CD4-positive, alpha-beta T cell (primary cell): Measurements from ENCODE around the gene ACTRT2. TPM values are rescaled to one million over a fixed set of nuclear protein-coding genes. Genes with fewer than 3 reads are reported as not detected.

Experiments
- ATAC-seq: fragments of 200-7000 bp; cut with Tn5 transposase; one replicate; pipeline ENCODE4 v1.10.0; 2022; ENCODE audit warnings: mild to moderate bottlenecking; ENCODE audit not compliant: poor library complexity
- CTCF ChIA-PET: fragments of 350-600 bp; sonication (Branson Sonifier 250); formaldehyde crosslinking; loops from one replicate; lab custom pipeline; 2021; ENCODE audit warnings: antibody characterized with exemption, inconsistent platforms; lab: Charles Lee
- POLR2A ChIA-PET: fragments of 350-600 bp; sonication (Branson Sonifier 250); formaldehyde crosslinking; loops from one replicate; lab custom pipeline; 2021; ENCODE audit warnings: antibody characterized with exemption, inconsistent platforms; lab: Charles Lee
- DNase-seq, 14 experiments: peaks; one replicate each; pipeline ENCODE4 v3.0.0-alpha.2; 2013 to 2020; ENCODE audit warnings: mixed read lengths in 2 of 14
- H3K27ac ChIP-seq, 2 donors: one replicate each; pipeline versions ENCODE4 v1.5.1 to v1.7.0; 2013; ENCODE audit warnings: low read length in 2 of 2, low read depth in 1 of 2, mild to moderate bottlenecking in 1 of 2
- H3K27me3 ChIP-seq, 2 experiments: 1 replicate in 1 of 2; 2 replicates in 1 of 2; pipeline versions ENCODE4 v1.6.1 to v1.7.0; 2013; ENCODE audit warnings: low read length in 2 of 2, control low read depth in 1 of 2, mild to moderate bottlenecking in 1 of 2, moderate library complexity in 1 of 2; ENCODE audit not compliant: insufficient read depth in 2 of 2, control insufficient read depth in 1 of 2
- H3K36me3 ChIP-seq: one replicate; pipeline ENCODE4 v1.6.1; 2013; ENCODE audit warnings: low read length, control low read depth; ENCODE audit not compliant: insufficient read depth
- H3K4me1 ChIP-seq: one replicate; pipeline ENCODE4 v1.6.1; 2013; ENCODE audit warnings: low read length, control low read depth; ENCODE audit not compliant: insufficient read depth
- H3K4me3 ChIP-seq: one replicate; pipeline ENCODE4 v1.5.1; 2013; ENCODE audit warnings: mild to moderate bottlenecking, low read length, moderate library complexity
- H3K9me3 ChIP-seq, 2 experiments: 1 replicate in 1 of 2; 2 replicates in 1 of 2; pipeline versions ENCODE4 v1.6.1 to v1.7.0; 2013; ENCODE audit warnings: low read length in 2 of 2, mild to moderate bottlenecking in 2 of 2, control low read depth in 1 of 2, moderate library complexity in 1 of 2; ENCODE audit not compliant: control insufficient read depth in 1 of 2, insufficient read depth in 1 of 2
- H3K27ac Mint-ChIP-seq: one replicate; pipeline ENCODE4 v1.8.0; 2020; ENCODE audit warnings: mixed read lengths
- H3K27me3 Mint-ChIP-seq: one replicate; pipeline ENCODE4 v1.8.0; 2021; ENCODE audit warnings: mixed read lengths
- H3K36me3 Mint-ChIP-seq: one replicate; pipeline ENCODE4 v1.8.0; 2021; ENCODE audit warnings: low read depth, mixed read lengths
- H3K4me1 Mint-ChIP-seq: one replicate; pipeline ENCODE4 v1.8.0; 2021; ENCODE audit warnings: low read depth, mixed read lengths
- H3K4me3 Mint-ChIP-seq: one replicate; pipeline ENCODE4 v1.8.0; 2020; ENCODE audit warnings: mild to moderate bottlenecking, mixed read lengths
- H3K9me3 Mint-ChIP-seq: one replicate; pipeline ENCODE4 v1.8.0; 2020; ENCODE audit warnings: mixed read lengths
- CTCF ChIP-seq: fragments of 200-600 bp; IDR thresholded peaks from one replicate; pipeline ENCODE4 v1.8.0; 2022; ENCODE audit warnings: antibody characterized with exemption, mild to moderate bottlenecking
- intact Hi-C, 2 experiments: fragments of 100-400 bp; cut with DNase I in 1 of 2; cut with micrococcal nuclease in 1 of 2; formaldehyde crosslinking; loops; one replicate each; pipeline versions ENCODE4 v1.15.1 to v1.9.0; 2023 to 2025; cut with DNase I, micrococcal nuclease
- total RNA-seq, 174 experiments: library from RNA in 2 of 174; stranded (reverse) in 2 of 174; gene quantifications; one replicate each; pipeline ENCODE4 v1.2.3 and lab custom pipeline; 2021 to 2026

The ACTRT2 gene
- total RNA-seq, 2 experiments from 2014 or later = not detected

- H3K9me3 ChIP-seq = peaks cover 0 to 15% of the 10 kb centered on the region in 2 experiments
- POLR2A ChIA-PET = no interaction called here
- CTCF ChIA-PET = no interaction called here
Observed at GRCh38 chr1:3026581-3027391, 5.5 kb downstream of the ACTRT2 start.

DNA sequence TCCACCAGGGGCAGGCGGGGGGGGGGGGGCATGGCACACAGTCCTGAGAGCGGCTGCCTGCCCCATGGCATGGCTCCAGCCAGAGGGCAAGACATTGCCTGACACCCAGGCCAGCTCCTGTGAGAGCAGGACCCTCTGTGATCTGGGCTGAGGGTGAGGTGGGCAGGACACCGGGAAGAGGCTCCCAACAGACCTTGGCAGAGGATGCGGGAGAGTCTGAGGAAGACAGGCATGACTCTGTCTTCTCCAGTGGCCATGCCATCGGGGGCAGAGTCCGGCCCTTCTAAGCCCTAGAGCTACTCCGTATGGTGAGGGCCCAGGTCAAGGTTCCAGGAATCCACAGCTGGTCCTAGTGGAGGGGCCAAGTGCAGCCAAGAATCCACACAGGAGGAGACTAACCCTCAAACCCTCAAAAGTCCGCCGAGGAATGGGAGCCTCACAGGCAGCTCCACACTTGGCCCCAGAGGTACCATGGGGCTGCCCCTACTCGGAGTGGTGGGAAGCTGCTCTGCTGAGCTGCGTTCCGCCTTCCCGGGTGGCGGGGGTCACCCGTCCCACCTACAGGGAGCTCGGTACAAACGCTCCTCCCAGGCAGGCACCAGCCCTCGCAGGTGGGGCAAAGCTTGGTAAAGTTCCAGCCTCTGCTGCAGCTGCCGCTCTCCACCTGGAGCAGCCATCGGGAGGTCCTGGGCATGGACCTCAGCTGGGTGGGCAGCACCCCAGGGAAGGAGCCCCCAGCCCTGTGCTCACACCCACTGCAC is 6.5 kb downstream of the ACTRT2 start:
- ChIA-PET CTCF (no interaction called here), POLR2A (no interaction called here)
- H3K4me1 Mint-ChIP-seq = peaks cover 8% of the 10 kb centered on the region
- no peak overlapping the region for H3K4me3 Mint-ChIP-seq
- no peak for TF ChIP-seq CTCF
- Histone ChIP-seq H3K36me3 (no peaks in the 10 kb centered on the region), H3K9me3 (peaks cover 0 to 10% of the 10 kb centered on the region in 2 experiments), H3K27ac (no peak overlapping the region), H3K27me3 (peaks cover 0 to 2% of the 10 kb centered on the region in 2 experiments), H3K4me1 (peaks cover 13% of the 10 kb centered on the region), H3K4me3 (no peak overlapping the region)
- no peak overlapping the region for H3K27ac Mint-ChIP-seq
- no peaks in the 10 kb centered on the region for H3K27me3 Mint-ChIP-seq
- intact Hi-C loops = no loop called here
- ATAC-seq (no peak), DNase-seq (peak in 1 of 14 experiments; percentile 29)
- H3K9me3 Mint-ChIP-seq = no peaks in the 10 kb centered on the region
- no peaks in the 10 kb centered on the region for H3K36me3 Mint-ChIP-seq

More at GRCh38 chr1:3026581-3027391, 5.5 kb downstream of the ACTRT2 start:
- H3K36me3 Mint-ChIP-seq = no peaks in the 10 kb centered on the region
- Histone ChIP-seq H3K4me1 (peaks cover 3% of the 10 kb centered on the region), H3K27ac (no peak overlapping the region), H3K36me3 (no peaks in the 10 kb centered on the region), H3K27me3 (peaks cover 0 to 4% of the 10 kb centered on the region in 2 experiments), H3K4me3 (no peak overlapping the region)
- H3K27me3 Mint-ChIP-seq = no peaks in the 10 kb centered on the region
- DNase-seq (no peak), ATAC-seq (no peak)
- H3K9me3 Mint-ChIP-seq = no peaks in the 10 kb centered on the region
- intact Hi-C loops = no loop called here
- no peak for TF ChIP-seq CTCF
- H3K4me1 Mint-ChIP-seq = no peaks in the 10 kb centered on the region
- no peak overlapping the region for H3K4me3 Mint-ChIP-seq
- H3K27ac Mint-ChIP-seq = no peak overlapping the region

DNA sequence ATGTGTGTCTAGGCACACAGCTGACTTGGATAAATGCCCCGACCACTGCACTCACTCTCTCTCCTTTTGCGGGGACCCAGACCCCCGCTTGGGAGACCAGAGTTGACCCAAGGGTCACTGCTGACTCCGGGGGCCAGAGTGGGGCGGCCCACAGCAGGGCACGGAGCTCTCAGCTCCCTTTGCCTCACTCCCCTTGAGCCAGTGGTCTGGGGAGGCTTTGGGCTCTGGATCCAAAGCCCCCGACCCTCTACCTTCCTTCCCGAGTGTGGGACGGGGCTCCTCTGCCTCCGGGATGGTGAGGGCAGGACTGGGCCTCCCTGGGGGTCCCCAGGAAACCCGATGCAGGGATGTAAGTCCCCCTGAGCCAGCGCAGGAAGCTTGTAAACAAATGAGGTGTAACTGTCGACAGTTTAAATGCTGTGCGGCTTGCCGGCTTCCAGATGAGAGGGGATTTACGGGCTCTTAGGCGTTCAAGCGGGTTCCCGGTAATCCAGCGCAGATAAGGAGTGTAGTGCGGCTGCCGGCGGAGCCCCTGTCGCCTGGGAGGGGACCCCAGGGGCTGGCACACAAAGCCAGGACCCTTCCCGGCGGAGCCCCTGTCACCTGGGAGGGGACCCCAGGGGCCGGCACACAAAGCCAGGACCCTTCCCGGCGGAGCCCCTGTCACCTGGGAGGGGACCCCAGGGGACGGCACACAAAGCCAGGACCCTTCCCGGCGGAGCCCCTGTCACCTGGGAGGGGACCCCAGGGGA is 7.4 kb downstream of the ACTRT2 start:
- H3K4me3 ChIP-seq = no peak overlapping the region
- TF ChIP-seq CTCF = no peak
- Mint-ChIP-seq H3K9me3 (no peaks in the 10 kb centered on the region), H3K27ac (no peak overlapping the region), H3K36me3 (no peaks in the 10 kb centered on the region), H3K27me3 (no peaks in the 10 kb centered on the region), H3K4me1 (peaks cover 17% of the 10 kb centered on the region), H3K4me3 (no peak overlapping the region)
- H3K9me3 ChIP-seq = peaks cover 0 to 10% of the 10 kb centered on the region in 2 experiments
- ATAC-seq (no peak), DNase-seq (no peak)
- H3K4me1 ChIP-seq = peaks cover 23% of the 10 kb centered on the region
- no peak overlapping the region for H3K27ac ChIP-seq
- CTCF ChIA-PET = no interaction called here
- no peaks in the 10 kb centered on the region for H3K36me3 ChIP-seq
- intact Hi-C loops = no loop called here
- H3K27me3 ChIP-seq = peaks cover 0 to 2% of the 10 kb centered on the region in 2 experiments
- POLR2A ChIA-PET = no interaction called here
